ENCODE results near the gene C21orf91.

DNA sequence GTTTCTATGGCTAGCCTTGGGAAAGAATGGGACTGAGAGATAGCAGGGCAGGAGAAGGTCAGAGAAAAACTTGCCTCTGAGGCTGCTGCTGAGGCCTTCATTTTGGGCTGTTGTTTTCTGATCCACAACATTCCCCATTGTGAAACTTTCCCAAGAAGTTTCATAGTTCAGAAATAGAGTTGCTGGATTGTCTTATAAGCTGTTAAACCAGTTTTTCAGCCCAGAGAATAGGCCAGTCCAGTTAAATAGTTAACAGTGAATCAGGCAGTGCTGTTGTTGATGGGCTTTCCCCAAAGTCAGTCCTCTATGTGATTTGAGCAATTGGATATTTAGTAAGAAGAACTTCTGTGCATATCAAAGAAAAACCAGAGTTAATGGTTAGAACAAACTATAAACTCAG lies 77.0 kb downstream of the C21orf91 start:
- TF ChIP-seq RAD21 (IDR thresholded peaks at IDR 0.05) (no peak), GABPA (IDR thresholded peaks at IDR 0.05 in 1 of 2, conservative IDR thresholded peaks at IDR 0.05 in 1 of 2) (no peak), JUND (IDR thresholded peaks at IDR 0.05) (no peak)
- TF ChIP-seq, protein P1, sequence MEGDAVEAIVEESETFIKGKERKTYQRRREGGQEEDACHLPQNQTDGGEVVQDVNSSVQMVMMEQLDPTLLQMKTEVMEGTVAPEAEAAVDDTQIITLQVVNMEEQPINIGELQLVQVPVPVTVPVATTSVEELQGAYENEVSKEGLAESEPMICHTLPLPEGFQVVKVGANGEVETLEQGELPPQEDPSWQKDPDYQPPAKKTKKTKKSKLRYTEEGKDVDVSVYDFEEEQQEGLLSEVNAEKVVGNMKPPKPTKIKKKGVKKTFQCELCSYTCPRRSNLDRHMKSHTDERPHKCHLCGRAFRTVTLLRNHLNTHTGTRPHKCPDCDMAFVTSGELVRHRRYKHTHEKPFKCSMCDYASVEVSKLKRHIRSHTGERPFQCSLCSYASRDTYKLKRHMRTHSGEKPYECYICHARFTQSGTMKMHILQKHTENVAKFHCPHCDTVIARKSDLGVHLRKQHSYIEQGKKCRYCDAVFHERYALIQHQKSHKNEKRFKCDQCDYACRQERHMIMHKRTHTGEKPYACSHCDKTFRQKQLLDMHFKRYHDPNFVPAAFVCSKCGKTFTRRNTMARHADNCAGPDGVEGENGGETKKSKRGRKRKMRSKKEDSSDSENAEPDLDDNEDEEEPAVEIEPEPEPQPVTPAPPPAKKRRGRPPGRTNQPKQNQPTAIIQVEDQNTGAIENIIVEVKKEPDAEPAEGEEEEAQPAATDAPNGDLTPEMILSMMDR (IDR thresholded peaks at IDR 0.05; ENCODE audit: low read depth, low read length, missing input control), result no peak

Data from liver (tissue), 3 donors.